Natural killer cell (primary cell): Measurements from ENCODE around the gene IFT122. TPM values are rescaled to one million over a fixed set of nuclear protein-coding genes. Genes with fewer than 3 reads are reported as not detected.

Experiments
- ATAC-seq, 3 donors: fragments of 150-1000 bp in 2 of 3; fragments of 200-7000 bp in 1 of 3; cut with Tn5 transposase; 1 replicate in 1 of 3; 2 replicates in 2 of 3; pipeline ENCODE4 v1.10.0; 2021; ENCODE audit warnings: mild to moderate bottlenecking in 2 of 3, moderate library complexity in 2 of 3
- DNase-seq, 2 donors: peaks; one replicate each; pipeline versions ENCODE4 v3.0.0 to v3.0.0-alpha.2; 2013 to 2021; ENCODE audit warnings: mixed read lengths in 1 of 2
- H3K27ac ChIP-seq: one replicate; pipeline ENCODE4 v1.5.1; 2013; ENCODE audit warnings: mild to moderate bottlenecking, low read length
- H3K27me3 ChIP-seq: one replicate; pipeline ENCODE4 v1.6.1; 2013; ENCODE audit warnings: low read length; ENCODE audit not compliant: control insufficient read depth, insufficient read depth
- H3K36me3 ChIP-seq: one replicate; pipeline ENCODE4 v1.6.1; 2013; ENCODE audit warnings: low read length; ENCODE audit not compliant: control insufficient read depth, insufficient read depth
- H3K4me1 ChIP-seq: one replicate; pipeline ENCODE4 v1.6.1; 2013; ENCODE audit warnings: low read length; ENCODE audit not compliant: control insufficient read depth, insufficient read depth
- H3K4me3 ChIP-seq: one replicate; pipeline ENCODE4 v1.5.1; 2013; ENCODE audit warnings: low read length
- H3K9me3 ChIP-seq: one replicate; pipeline ENCODE4 v1.6.1; 2013; ENCODE audit warnings: low read length; ENCODE audit not compliant: control insufficient read depth, insufficient read depth
- H3K27ac Mint-ChIP-seq, 2 donors: one replicate each; pipeline ENCODE4 v1.8.0; 2022; ENCODE audit warnings: mild to moderate bottlenecking in 2 of 2, mixed read lengths in 2 of 2, moderate library complexity in 1 of 2
- H3K27me3 Mint-ChIP-seq, 2 donors: one replicate each; pipeline ENCODE4 v1.8.0; 2022; ENCODE audit warnings: low read depth in 2 of 2, mixed read lengths in 2 of 2
- H3K36me3 Mint-ChIP-seq: one replicate; pipeline ENCODE4 v1.8.0; 2022; ENCODE audit warnings: mixed read lengths
- H3K4me1 Mint-ChIP-seq, 2 donors: one replicate each; pipeline ENCODE4 v1.8.0; 2022; ENCODE audit warnings: mixed read lengths in 2 of 2
- H3K4me3 Mint-ChIP-seq: one replicate; pipeline ENCODE4 v1.8.0; 2022; ENCODE audit warnings: mild to moderate bottlenecking, moderate library complexity, mixed read lengths
- H3K9me3 Mint-ChIP-seq, 2 donors: one replicate each; pipeline ENCODE4 v1.8.0; 2022; ENCODE audit warnings: mixed read lengths in 2 of 2
- CTCF ChIP-seq: fragments of 200-600 bp; IDR thresholded peaks from one replicate; pipeline ENCODE4 v1.8.0; 2022; ENCODE audit warnings: antibody characterized with exemption
- WGBS: methylation state at CpG from one replicate; pipeline ENCODE4 v1.1.7; 2013; ENCODE audit warnings: missing lambda C conversion rate; ENCODE audit not compliant: insufficient coverage; 5-methylcytosine and 5-hydroxymethylcytosine counted together
- intact Hi-C: fragments of 100-400 bp; cut with micrococcal nuclease; formaldehyde crosslinking; loops from one replicate; pipeline ENCODE4 v1.14.2; 2022
- total RNA-seq, 4 donors: library from RNA; stranded (reverse); fragments of 120-200 nt in 1 of 4; gene quantifications; one replicate each; pipeline versions ENCODE4 v1.2.3 to v1.2.4, GENCODE V29; 2013 to 2022

Gene IFT122
- total RNA-seq, 3 donors from 2014 or later (not counting 1 experiment from before 2014, with no cell fraction given) = 20.7 to 26.6 (median 23.9) TPM

- no peak for ATAC-seq
- WGBS = 75% methylated on average over 1 of the region's 2 CpGs
- no peak overlapping the region for H3K4me3 Mint-ChIP-seq
- Histone ChIP-seq H3K27ac (no peak overlapping the region), H3K9me3 (no peaks in the 10 kb centered on the region), H3K4me1 (no peaks in the 10 kb centered on the region), H3K4me3 (no peak overlapping the region), H3K36me3 (peaks cover 6% of the 10 kb centered on the region), H3K27me3 (no peaks in the 10 kb centered on the region)
- no peak for DNase-seq
- H3K9me3 Mint-ChIP-seq = no peaks in the 10 kb centered on the region
- no peak overlapping the region for H3K27ac Mint-ChIP-seq
- H3K36me3 Mint-ChIP-seq = no peaks in the 10 kb centered on the region
- intact Hi-C loops = no loop called here
- H3K4me1 Mint-ChIP-seq = no peaks in the 10 kb centered on the region
- no peaks in the 10 kb centered on the region for H3K27me3 Mint-ChIP-seq
- TF ChIP-seq CTCF = no peak
Measured at GRCh38 chr3:129470861-129471260, 30.8 kb downstream of the IFT122 start.

DNA sequence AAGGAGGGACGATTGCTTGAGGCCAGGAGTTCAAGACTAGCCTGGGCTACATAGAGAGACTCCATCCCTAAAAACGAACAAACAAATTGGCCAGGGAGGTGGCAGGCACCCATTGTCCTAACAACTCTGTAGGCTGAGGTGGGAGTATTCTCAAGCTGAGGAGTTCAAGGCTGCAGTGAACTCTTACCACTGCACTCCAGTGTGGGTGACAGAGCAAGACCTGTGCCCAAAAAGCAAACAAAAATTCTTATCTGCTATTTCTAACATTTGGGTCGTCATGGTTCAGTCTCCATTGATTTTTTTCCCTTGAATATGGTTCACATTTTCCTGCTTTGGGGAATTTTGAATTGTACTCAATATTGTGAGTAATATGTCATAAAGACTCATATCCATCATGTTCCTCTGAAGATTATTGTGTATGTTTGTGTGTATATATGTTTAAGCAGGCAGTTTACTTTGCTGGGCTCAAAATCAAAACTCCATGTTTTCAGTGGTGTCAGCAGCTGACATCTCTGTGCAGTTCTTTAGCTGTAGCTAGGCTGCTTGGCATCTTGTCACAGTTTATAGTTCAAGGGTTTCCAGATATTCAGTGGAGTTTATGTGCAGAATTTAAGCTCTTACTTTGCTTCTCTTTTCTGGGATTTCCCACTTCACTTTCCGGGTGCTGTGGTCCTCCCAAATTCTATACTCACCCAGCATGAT, 33.2 kb downstream of the IFT122 start:
- Mint-ChIP-seq H3K9me3 (no peaks in the 10 kb centered on the region), H3K4me1 (no peaks in the 10 kb centered on the region), H3K36me3 (peaks cover 11% of the 10 kb centered on the region), H3K27me3 (no peaks in the 10 kb centered on the region), H3K4me3 (no peak overlapping the region), H3K27ac (no peak overlapping the region)
- H3K4me1 ChIP-seq = no peaks in the 10 kb centered on the region
- ATAC-seq (no peak), DNase-seq (no peak)
- H3K4me3 ChIP-seq = no peak overlapping the region
- H3K27me3 ChIP-seq = no peaks in the 10 kb centered on the region
- H3K27ac ChIP-seq = no peak overlapping the region
- H3K36me3 ChIP-seq = peaks cover 3% of the 10 kb centered on the region
- 93% methylated on average over 3 of the region's 4 CpGs for WGBS
- no peak for TF ChIP-seq CTCF
- intact Hi-C loops = no loop called here
- H3K9me3 ChIP-seq = no peaks in the 10 kb centered on the region

- no peak for ATAC-seq
- WGBS = 86% methylated on average over 4 of the region's 4 CpGs
Measured at GRCh38 chr3:129473769-129474152, 33.7 kb downstream of the IFT122 start.

More at GRCh38 chr3:129473769-129474152, 33.7 kb downstream of the IFT122 start:
- H3K27ac ChIP-seq = no peak overlapping the region
- Mint-ChIP-seq H3K4me3 (no peak overlapping the region), H3K27me3 (no peaks in the 10 kb centered on the region), H3K27ac (no peak overlapping the region), H3K36me3 (peaks cover 11% of the 10 kb centered on the region), H3K4me1 (no peaks in the 10 kb centered on the region), H3K9me3 (no peaks in the 10 kb centered on the region)
- H3K27me3 ChIP-seq = no peaks in the 10 kb centered on the region
- intact Hi-C loops = no loop called here
- H3K4me3 ChIP-seq = no peak overlapping the region
- no peaks in the 10 kb centered on the region for H3K4me1 ChIP-seq
- H3K36me3 ChIP-seq = peaks cover 3% of the 10 kb centered on the region
- no peak for DNase-seq
- H3K9me3 ChIP-seq = no peaks in the 10 kb centered on the region
- no peak for TF ChIP-seq CTCF
